IMR-90 (cell line): Measurements from ENCODE around the gene PRSS35. TPM values are rescaled to one million over a fixed set of nuclear protein-coding genes. Genes with fewer than 3 reads are reported as not detected.
"Not testable (repeated sequence)": the region's sequence is repeated elsewhere in the genome, so short reads cannot be mapped to it uniquely, and the experiment has no call there.

ENCODE experiments used
- ATAC-seq: fragments of 200-7000 bp; cut with Tn5 transposase; 2 replicates; pipeline ENCODE4 v1.9.1; 2020; ENCODE audit warnings: low read depth, mild to moderate bottlenecking, moderate library complexity
- BruUV-seq: library from RNA; stranded (reverse); fragments of 400-500 nt; replicated peaks from 2 replicates; lab custom pipeline; 2021; lab: Mats Ljungman, UMichigan
- CTCF ChIA-PET: fragments of 300-600 bp; formaldehyde crosslinking; extraction: SDS; loops from one replicate; lab custom pipeline; 2021; ENCODE audit warnings: antibody characterized with exemption; lab: Yijun Ruan, JAX
- POLR2A ChIA-PET: fragments of 300-600 bp; sonication (Branson Sonifier 250); formaldehyde crosslinking; loops from one replicate; lab custom pipeline; 2022; ENCODE audit warnings: antibody characterized with exemption; ENCODE audit not compliant: unreplicated experiment; lab: Charles Lee
- DNase-seq: peaks from one replicate; pipeline ENCODE4 v3.0.0; 2013
- H2AFZ ChIP-seq: replicated peaks from 2 replicates; pipeline ENCODE3; 2013; ENCODE audit warnings: low read length, mild to moderate bottlenecking; ENCODE audit not compliant: poor library complexity
- H2AK5ac ChIP-seq: 2 replicates; pipeline ENCODE4 v1.6.1; 2013; ENCODE audit warnings: low read depth, low read length, inconsistent platforms
- H2AK9ac ChIP-seq: replicated peaks from 2 replicates; pipeline ENCODE3; 2013; ENCODE audit warnings: mild to moderate bottlenecking, low read depth, low read length, moderate library complexity; ENCODE audit not compliant: poor library complexity
- H2BK120ac ChIP-seq: 2 replicates; pipeline ENCODE4 v1.6.1; 2013; ENCODE audit warnings: low read depth, low read length, inconsistent platforms
- H2BK15ac ChIP-seq: 3 replicates; pipeline ENCODE4 v1.6.1; 2013; ENCODE audit warnings: low read depth, low read length, inconsistent platforms
- H2BK20ac ChIP-seq: 2 replicates; pipeline ENCODE4 v1.6.1; 2013; ENCODE audit warnings: low read depth, mild to moderate bottlenecking, inconsistent platforms, low read length, moderate library complexity
- H2BK5ac ChIP-seq: 2 replicates; pipeline ENCODE4 v1.6.1; 2013; ENCODE audit warnings: mild to moderate bottlenecking, low read depth, low read length, inconsistent platforms; ENCODE audit not compliant: poor library complexity, severe bottlenecking
- H3K14ac ChIP-seq: replicated peaks from 2 replicates; pipeline ENCODE4 v1.6.1; 2013; ENCODE audit warnings: low read depth, low read length, inconsistent platforms
- H3K18ac ChIP-seq: 2 replicates; pipeline ENCODE4 v1.6.1; 2013; ENCODE audit warnings: low read depth, low read length, control low read depth
- H3K23ac ChIP-seq: 2 replicates; pipeline ENCODE4 v1.6.1; 2013; ENCODE audit warnings: low read depth, low read length, inconsistent platforms
- H3K27ac ChIP-seq: 2 replicates; pipeline ENCODE4 v1.5.1; 2013; ENCODE audit warnings: mild to moderate bottlenecking, control low read depth, low read length; ENCODE audit not compliant: insufficient read depth
- H3K27me3 ChIP-seq: 2 replicates; pipeline ENCODE4 v1.6.1; 2013; ENCODE audit warnings: low read length; ENCODE audit not compliant: control insufficient read depth, insufficient read depth
- H3K36me3 ChIP-seq: 2 replicates; pipeline ENCODE4 v1.6.1; 2013; ENCODE audit warnings: low read length, mixed read lengths; ENCODE audit not compliant: control insufficient read depth, insufficient read depth
- H3K4ac ChIP-seq: 2 replicates; pipeline ENCODE4 v1.6.1; 2013; ENCODE audit warnings: low read depth, low read length, inconsistent platforms
- H3K4me1 ChIP-seq: 2 replicates; pipeline ENCODE4 v1.6.1; 2013; ENCODE audit warnings: low read length, mixed read lengths; ENCODE audit not compliant: control insufficient read depth, insufficient read depth
- H3K4me2 ChIP-seq: 2 replicates; pipeline ENCODE4 v1.6.1; 2013; ENCODE audit warnings: low read depth, mild to moderate bottlenecking, control low read depth, low read length, moderate library complexity
- H3K4me3 ChIP-seq: 2 replicates; pipeline ENCODE4 v1.5.1; 2013; ENCODE audit warnings: low read depth, mild to moderate bottlenecking, control low read depth, low read length, moderate library complexity; ENCODE audit not compliant: insufficient read depth
- H3K56ac ChIP-seq: 2 replicates; pipeline ENCODE4 v1.6.1; 2013; ENCODE audit warnings: low read length, inconsistent platforms; ENCODE audit not compliant: insufficient read depth; ENCODE audit errors: extremely low read depth
- H3K79me1 ChIP-seq, 2 experiments: 2 replicates each; pipeline ENCODE4 v1.6.1; 2013; ENCODE audit warnings: low read length in 2 of 2, inconsistent platforms in 1 of 2, low read depth in 1 of 2
- H3K9ac ChIP-seq: 2 replicates; pipeline ENCODE4 v1.6.1; 2013; ENCODE audit warnings: low read depth, low read length, control low read depth
- H3K9me1 ChIP-seq: 2 replicates; pipeline ENCODE4 v1.6.1; 2013; ENCODE audit warnings: low read length, inconsistent platforms; ENCODE audit not compliant: insufficient read depth
- H3K9me3 ChIP-seq: 2 replicates; pipeline ENCODE4 v1.6.1; 2013; ENCODE audit warnings: low read length; ENCODE audit not compliant: control insufficient read depth, insufficient read depth
- H4K20me1 ChIP-seq: 2 replicates; pipeline ENCODE4 v1.6.1; 2013; ENCODE audit warnings: low read length, inconsistent platforms; ENCODE audit not compliant: insufficient read depth
- H4K5ac ChIP-seq: 2 replicates; pipeline ENCODE4 v1.6.1; 2013; ENCODE audit warnings: mild to moderate bottlenecking, low read depth, low read length, control low read depth
- H4K8ac ChIP-seq, 2 experiments: 2 replicates each; pipeline ENCODE4 v1.6.1; 2013; ENCODE audit warnings: low read depth in 2 of 2, low read length in 2 of 2, control low read depth in 1 of 2, inconsistent platforms in 1 of 2
- H4K91ac ChIP-seq: 2 replicates; pipeline ENCODE4 v1.6.1; 2013; ENCODE audit warnings: low read depth, low read length, inconsistent platforms; ENCODE audit not compliant: insufficient read depth
- WGBS, 2 experiments: methylation state at CpG; one replicate each; pipeline versions ENCODE4 v1.1.5 to v1.1.7; 2013; ENCODE audit warnings: missing lambda C conversion rate in 2 of 2; ENCODE audit not compliant: insufficient read length in 1 of 2; ENCODE audit errors: extremely low coverage in 2 of 2; 5-methylcytosine and 5-hydroxymethylcytosine counted together
- dilution Hi-C: fragments of 300-500 bp; cut with HindIII; formaldehyde crosslinking; loops from one replicate; pipeline ENCODE4 v1.14.3; 2018; ENCODE audit warnings: low sequenced_read_pairs; ENCODE audit not compliant: unreplicated experiment
- in situ Hi-C: fragments of 300-500 bp; cut with MboI; formaldehyde crosslinking; loops from 3 replicates; pipeline ENCODE4 v1.14.3; 2019; ENCODE audit warnings: low sequenced_read_pairs, inconsistent platforms, mixed read lengths
- intact Hi-C: fragments of 100-400 bp; cut with micrococcal nuclease; formaldehyde crosslinking; loops from 2 replicates; pipeline ENCODE4 v1.10.0; 2022
- polyA plus RNA-seq, 3 experiments: library from polyadenylated mRNA; depleted of rRNA; stranded (reverse); fragments of >200 nt; gene quantifications; 2 replicates each; pipeline ENCODE4 v1.2.3, GENCODE V29; 2012; ENCODE audit warnings: low replicate concordance in 1 of 3
- total RNA-seq: library from RNA; depleted of rRNA; stranded (reverse); fragments of >200 nt; gene quantifications from 2 replicates; pipeline ENCODE4 v1.2.3, GENCODE V29; 2012

Gene PRSS35
- total and polyA plus RNA-seq, 2 of the 4 experiments (the other 2 are of a cell fraction): 5.2 to 5.6 TPM

DNA sequence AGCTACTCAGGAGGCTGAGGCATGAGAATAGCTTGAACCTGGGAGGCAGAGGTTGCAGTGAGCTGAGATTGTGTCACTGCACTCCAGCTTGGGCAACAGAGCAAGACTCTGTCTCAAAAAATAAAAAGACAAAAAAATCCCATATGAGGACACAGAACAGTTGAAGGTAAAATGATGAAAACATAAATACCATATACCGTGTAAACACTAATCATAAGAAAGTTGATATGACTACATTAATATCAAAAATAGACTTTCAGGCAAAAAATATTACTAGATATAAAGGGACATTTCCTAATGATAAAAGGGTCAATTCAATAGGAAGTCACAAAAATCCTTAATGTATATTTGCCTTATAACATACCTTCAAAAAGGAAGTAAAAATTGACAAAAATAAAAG, 30.4 kb upstream of the PRSS35 start:
- POLR2A ChIA-PET, intact Hi-C loops, H4K20me1 ChIP-seq, H3K9ac ChIP-seq, H2AK9ac ChIP-seq, DNase-seq, in situ Hi-C loops, H2BK20ac ChIP-seq, H3K27me3 ChIP-seq, H3K4me2 ChIP-seq, H4K91ac ChIP-seq, H2BK120ac ChIP-seq, ATAC-seq, H3K9me3 ChIP-seq, H3K4me1 ChIP-seq, H4K5ac ChIP-seq, H2AK5ac ChIP-seq, H3K23ac ChIP-seq, H3K4ac ChIP-seq, H3K56ac ChIP-seq, H3K4me3 ChIP-seq, H2AFZ ChIP-seq, H2BK15ac ChIP-seq, H2BK5ac ChIP-seq, H3K9me1 ChIP-seq, H3K27ac ChIP-seq, H4K8ac ChIP-seq, dilution Hi-C loops, H3K14ac ChIP-seq, BruUV-seq, H3K79me1 ChIP-seq, H3K18ac ChIP-seq, H3K36me3 ChIP-seq: not testable (repeated sequence)
- no CpG with 5 or more reads among the region's 1 CpG for WGBS, 2 experiments
- CTCF ChIA-PET: interaction anchor here (1.0 kb wide), 1 partner anchor 30 kb away, joined by 3 read pairs; the partner anchor contains the start of gene PRSS35
